ENCODE measurements around the gene XPR1. TPM values are rescaled to one million over a fixed set of nuclear protein-coding genes. Genes with fewer than 3 reads are reported as not detected.

Gene XPR1
- total RNA-seq, 1 donor from 2014 or later: 12.0 TPM

- Histone ChIP-seq H3K4me1 (no peaks in the 10 kb centered on the region), H3K27me3 (no peaks in the 10 kb centered on the region), H3K9me3 (no peaks in the 10 kb centered on the region), H3K4me3 (no peak overlapping the region), H3K27ac (no peak overlapping the region), H3K36me3 (no peaks in the 10 kb centered on the region)
- intact Hi-C loops (cut with DNase I): no loop called here
- TF ChIP-seq CTCF (IDR thresholded peaks at IDR 0.05) (no peak), POLR2A (IDR thresholded peaks at IDR 0.05) (no peak), POLR2AphosphoS5 (IDR thresholded peaks at IDR 0.05; ENCODE audit: insufficient read depth in 1 of 2, low read depth in 1 of 2) (no peak)
- no peak for DNase-seq (ENCODE audit: extremely low spot score in 2 of 2)
These were observed 40.9 kb upstream of the XPR1 start for GRCh38 chr1:180590889-180591288.

GRCh38 chr1:180593382-180593781 is 38.4 kb upstream of the XPR1 start:
- TF ChIP-seq POLR2A (IDR thresholded peaks at IDR 0.05): no peak
- no peak for TF ChIP-seq POLR2AphosphoS5 (IDR thresholded peaks at IDR 0.05; ENCODE audit: insufficient read depth in 1 of 2, low read depth in 1 of 2)
- TF ChIP-seq CTCF (IDR thresholded peaks at IDR 0.05): no peak
- no peaks in the 10 kb centered on the region for H3K4me1 ChIP-seq
- H3K27me3 ChIP-seq: no peaks in the 10 kb centered on the region
- no peak overlapping the region for H3K4me3 ChIP-seq
- H3K9me3 ChIP-seq: no peaks in the 10 kb centered on the region
- no peaks in the 10 kb centered on the region for H3K36me3 ChIP-seq
- no peak for DNase-seq (ENCODE audit: extremely low spot score in 2 of 2)
- no peak overlapping the region for H3K27ac ChIP-seq
- intact Hi-C loops (cut with DNase I): no loop called here

GRCh38 chr1:180594723-180595122 is 37.1 kb upstream of the XPR1 start:
- no peak overlapping the region for H3K27ac ChIP-seq
- no peaks in the 10 kb centered on the region for H3K9me3 ChIP-seq
- DNase-seq (ENCODE audit: extremely low spot score in 2 of 2): no peak
- no peaks in the 10 kb centered on the region for H3K27me3 ChIP-seq
- TF ChIP-seq POLR2AphosphoS5 (IDR thresholded peaks at IDR 0.05; ENCODE audit: insufficient read depth in 1 of 2, low read depth in 1 of 2) (no peak), CTCF (IDR thresholded peaks at IDR 0.05) (no peak)
- H3K36me3 ChIP-seq: no peaks in the 10 kb centered on the region
- H3K4me1 ChIP-seq: no peaks in the 10 kb centered on the region
- H3K4me3 ChIP-seq: no peak overlapping the region
- intact Hi-C loops (cut with DNase I): no loop called here

GRCh38 chr1:180595966-180596365 is 35.9 kb upstream of the XPR1 start:
- TF ChIP-seq POLR2AphosphoS5 (IDR thresholded peaks at IDR 0.05; ENCODE audit: insufficient read depth in 1 of 2, low read depth in 1 of 2) (no peak), POLR2A (IDR thresholded peaks at IDR 0.05) (no peak), CTCF (IDR thresholded peaks at IDR 0.05) (no peak)
- Histone ChIP-seq H3K4me3 (no peak overlapping the region), H3K27ac (no peak overlapping the region), H3K36me3 (no peaks in the 10 kb centered on the region), H3K4me1 (no peaks in the 10 kb centered on the region), H3K27me3 (no peaks in the 10 kb centered on the region), H3K9me3 (no peaks in the 10 kb centered on the region)
- intact Hi-C loops (cut with DNase I): no loop called here
- DNase-seq (ENCODE audit: extremely low spot score in 2 of 2): no peak

GRCh38 chr1:180597520-180597919 is 34.3 kb upstream of the XPR1 start:
- no peak for DNase-seq (ENCODE audit: extremely low spot score in 2 of 2)
- TF ChIP-seq POLR2AphosphoS5 (IDR thresholded peaks at IDR 0.05; ENCODE audit: insufficient read depth in 1 of 2, low read depth in 1 of 2) (no peak), POLR2A (IDR thresholded peaks at IDR 0.05) (no peak)
- no peaks in the 10 kb centered on the region for H3K9me3 ChIP-seq
- no peaks in the 10 kb centered on the region for H3K36me3 ChIP-seq
- no peaks in the 10 kb centered on the region for H3K27me3 ChIP-seq
- intact Hi-C loops (cut with DNase I): no loop called here
- H3K4me3 ChIP-seq: no peak overlapping the region
- H3K27ac ChIP-seq: no peak overlapping the region
- H3K4me1 ChIP-seq: no peaks in the 10 kb centered on the region
